ENCODE results near the gene EML6. TPM values are rescaled to one million over a fixed set of nuclear protein-coding genes. Genes with fewer than 3 reads are reported as not detected.

Gene EML6
- total and polyA plus RNA-seq, 7 donors, result 0.38 to 9.3 (median 2.5) TPM

GRCh38 chr2:54975598-54976492 is 252.4 kb downstream of the EML6 start:
- ATAC-seq (peak; percentile 71 to 74 (median 72)), DNase-seq (no peak)
- Histone ChIP-seq H3K36me3 (ENCODE audit: insufficient read depth in 1 of 2, low read depth in 1 of 2) (peaks cover 3 to 17% of the 10 kb centered on the region in 2 donors), H3K27ac (peak overlapping the region; percentile 95), H3K4me3 (peak overlapping the region; percentile 40), H3K27me3 (ENCODE audit: insufficient read depth in 3 of 3, low read length in 2 of 3) (no peaks in the 10 kb centered on the region), H3K4me1 (peaks cover 90% of the 10 kb centered on the region), H3K9me3 (no peaks in the 10 kb centered on the region)
- WGBS, 3 donors, result 19 to 43% (median 29%) methylated on average over 4 of the region's 4 CpGs
- no peak for TF ChIP-seq CTCF (IDR thresholded peaks at IDR 0.05)
- intact Hi-C loops (cut with DNase I), result loop anchor here in 1 of 2 donors (10.0 kb wide), 1 partner anchor 71 kb away; no protein-coding TSS in a partner anchor

- ATAC-seq (peak in 1 of 4 donors; percentile 16), DNase-seq (no peak)
- no peaks in the 10 kb centered on the region for H3K27me3 ChIP-seq (ENCODE audit: insufficient read depth in 3 of 3, low read length in 2 of 3)
- peaks cover 89% of the 10 kb centered on the region for H3K4me1 ChIP-seq
- intact Hi-C loops (cut with DNase I), result loop anchor here in 1 of 2 donors (10.0 kb wide), 1 partner anchor 72 kb away; no protein-coding TSS in a partner anchor
- WGBS, 3 donors, result 11 to 28% (median 13%) methylated on average over 2 of the region's 2 CpGs
- H3K9me3 ChIP-seq, result no peaks in the 10 kb centered on the region
- H3K27ac ChIP-seq, result peak overlapping the region; percentile 95
- H3K4me3 ChIP-seq, result peak overlapping the region; percentile 36
- H3K36me3 ChIP-seq (ENCODE audit: insufficient read depth in 1 of 2, low read depth in 1 of 2), result peaks cover 3 to 13% of the 10 kb centered on the region in 2 donors
- TF ChIP-seq CTCF (IDR thresholded peaks at IDR 0.05), result no peak
Observed at GRCh38 chr2:54977149-54977548, 253.7 kb downstream of the EML6 start.

DNA sequence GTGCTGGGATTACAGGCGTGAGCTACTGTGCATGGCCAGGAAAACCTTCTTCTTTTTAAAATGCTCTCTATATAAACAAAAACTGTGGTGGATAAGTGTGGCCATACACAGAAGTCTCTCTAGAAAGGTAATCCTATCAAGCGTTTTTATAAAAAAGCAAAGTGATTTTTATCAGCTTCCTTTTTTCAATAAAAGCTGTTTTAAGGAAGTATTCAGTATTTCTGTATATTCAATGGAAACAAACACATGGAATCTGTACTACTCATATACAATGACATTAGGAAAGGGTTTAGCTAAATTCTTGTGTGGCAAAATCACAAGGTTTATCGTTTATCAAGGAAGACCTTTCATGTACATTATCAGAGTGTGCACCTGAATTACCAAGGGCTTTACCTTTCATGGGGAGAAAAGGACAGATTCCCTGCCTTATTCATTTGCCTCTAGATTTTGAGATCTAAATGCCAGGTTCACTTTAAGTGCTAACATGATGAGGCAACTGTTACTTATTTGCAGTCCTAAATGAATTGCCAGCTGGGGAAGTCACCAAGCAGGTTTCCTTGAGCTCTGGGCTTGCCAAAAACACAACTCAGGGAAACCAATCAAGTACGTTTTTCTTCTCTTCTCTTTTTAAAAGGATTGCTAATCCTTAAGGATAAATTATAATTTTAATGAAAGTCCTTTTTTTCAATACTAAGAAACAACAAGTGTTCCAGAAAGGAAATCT is 256.0 kb downstream of the EML6 start:
- no peaks in the 10 kb centered on the region for H3K9me3 ChIP-seq
- peaks cover 89% of the 10 kb centered on the region for H3K4me1 ChIP-seq
- peak in 3 of 4 donors; percentile 40 to 58 (median 51) for ATAC-seq
- H3K36me3 ChIP-seq (ENCODE audit: insufficient read depth in 1 of 2, low read depth in 1 of 2), result peaks cover 8 to 9% of the 10 kb centered on the region in 2 donors
- peak overlapping the region; percentile 52 for H3K4me3 ChIP-seq
- WGBS, 3 donors, result 35 to 44% (median 37%) methylated on average over 4 of the region's 4 CpGs
- intact Hi-C loops (cut with DNase I), result loop anchor here (2.0 to 10.0 kb wide), 4 partner anchors 23 to 77 kb away; no protein-coding TSS in a partner anchor
- DNase-seq, result no peak
- peak overlapping the region; percentile 95 for H3K27ac ChIP-seq
- no peak for TF ChIP-seq CTCF (IDR thresholded peaks at IDR 0.05)
- no peaks in the 10 kb centered on the region for H3K27me3 ChIP-seq (ENCODE audit: insufficient read depth in 3 of 3, low read length in 2 of 3)

- Histone ChIP-seq H3K9me3 (no peaks in the 10 kb centered on the region), H3K4me3 (peak overlapping the region; percentile 52), H3K4me1 (peaks cover 90% of the 10 kb centered on the region), H3K27ac (peak overlapping the region; percentile 95), H3K27me3 (ENCODE audit: insufficient read depth in 3 of 3, low read length in 2 of 3) (no peaks in the 10 kb centered on the region), H3K36me3 (ENCODE audit: insufficient read depth in 1 of 2, low read depth in 1 of 2) (peaks cover 12 to 17% of the 10 kb centered on the region in 2 donors)
- TF ChIP-seq CTCF (IDR thresholded peaks at IDR 0.05), result no peak
- WGBS, 3 donors, result 24 to 43% (median 40%) methylated on average over 2 of the region's 2 CpGs
- ATAC-seq, result peak; percentile 50 to 62 (median 59)
- DNase-seq, result no peak
- intact Hi-C loops (cut with DNase I), result loop anchor here (2.0 to 5.0 kb wide), 3 partner anchors 21 to 79 kb away; no protein-coding TSS in a partner anchor
Observed at GRCh38 chr2:54981385-54981784, 257.9 kb downstream of the EML6 start.

Data from psoas muscle (tissue), 8 donors.